Measurements from ENCODE around the gene ISG15.
"Not testable (repeated sequence)": the region's sequence is repeated elsewhere in the genome, so short reads cannot be mapped to it uniquely, and the experiment has no call there.

The ISG15 gene

DNA sequence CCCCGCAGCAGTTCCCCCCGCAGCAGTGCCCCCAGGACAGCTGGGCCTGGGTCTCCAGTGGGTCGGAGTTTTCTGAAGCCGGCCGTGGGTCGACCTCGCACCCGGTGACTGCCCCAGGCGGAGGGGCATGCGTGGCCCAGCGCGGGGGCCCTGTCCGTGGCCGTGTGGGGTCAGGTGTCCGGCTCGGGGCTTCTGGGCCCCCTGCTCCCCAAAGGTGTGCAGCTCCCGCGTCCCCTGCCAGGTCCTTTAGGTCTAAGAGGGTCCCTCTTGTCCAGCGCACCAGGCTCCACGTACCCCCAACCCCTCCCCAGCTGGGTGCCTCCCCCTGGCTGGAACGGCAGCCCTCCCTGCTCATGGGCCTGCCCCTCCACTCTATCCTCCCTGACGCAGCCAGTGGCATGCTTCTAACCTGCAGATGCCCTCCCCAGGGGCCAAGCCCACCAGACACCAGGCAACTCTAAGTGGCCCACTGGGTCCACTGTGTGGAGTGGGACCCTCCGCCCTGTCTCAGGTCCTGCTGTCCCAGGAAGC is 7.5 kb upstream of the ISG15 start:
- no peak for DNase-seq (ENCODE audit: low read depth)
- no peak overlapping the region for H3K4me3 ChIP-seq (ENCODE audit: low read depth, low read length)

- no peak for DNase-seq (ENCODE audit: low read depth)
- no peak overlapping the region for H3K4me3 ChIP-seq (ENCODE audit: low read depth, low read length)
Measured at GRCh38 chr1:1006305-1007159, 6.8 kb upstream of the ISG15 start.

DNA sequence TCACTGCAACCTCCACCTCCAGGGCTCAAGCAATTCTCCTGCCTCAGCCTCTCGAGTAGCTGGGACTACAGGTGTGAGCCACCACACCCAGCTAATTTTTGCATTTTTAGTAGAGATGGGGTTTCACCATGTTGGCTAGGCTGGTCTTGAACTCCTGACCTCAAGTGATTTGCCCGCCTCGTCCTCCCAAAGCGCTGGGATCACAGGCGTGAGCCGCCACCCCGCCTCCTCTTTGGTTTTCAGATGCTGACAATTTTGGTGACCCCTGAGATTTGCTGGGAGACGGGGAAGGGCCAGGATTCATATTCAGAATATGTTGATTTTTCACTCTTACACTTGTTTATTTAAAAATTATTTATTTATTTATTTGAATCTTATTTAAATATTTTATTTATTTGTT is 3.2 kb upstream of the ISG15 start:
- H3K4me3 ChIP-seq (ENCODE audit: low read depth, low read length); DNase-seq (ENCODE audit: low read depth): not testable (repeated sequence)

GRCh38 chr1:1011396-1011949 is 1.8 kb upstream of the ISG15 start:
- H3K4me3 ChIP-seq (ENCODE audit: low read depth, low read length) = no peak overlapping the region
- DNase-seq (ENCODE audit: low read depth) = no peak

DNA sequence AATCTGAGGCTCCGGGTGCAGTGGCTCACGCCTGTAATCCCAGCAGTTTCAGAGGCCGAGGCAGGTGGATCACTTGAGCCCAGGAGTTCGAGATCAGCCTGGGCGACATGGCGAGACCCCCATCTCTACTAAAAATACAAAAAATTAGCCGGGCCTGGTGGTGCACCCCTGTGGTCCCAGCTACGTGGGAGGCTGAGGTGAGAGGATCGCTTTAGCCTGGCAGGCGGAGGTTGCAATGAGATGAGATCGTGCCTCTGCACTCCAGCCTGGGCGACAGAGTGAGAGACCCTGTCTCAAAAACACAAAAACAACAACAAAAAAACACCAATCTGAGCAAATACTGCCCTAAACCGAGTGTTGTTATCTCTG is 577 bp upstream of the ISG15 start:
- DNase-seq (ENCODE audit: low read depth) = not testable (repeated sequence)
- peak overlapping the region; percentile 69 for H3K4me3 ChIP-seq (ENCODE audit: low read depth, low read length)

DNA sequence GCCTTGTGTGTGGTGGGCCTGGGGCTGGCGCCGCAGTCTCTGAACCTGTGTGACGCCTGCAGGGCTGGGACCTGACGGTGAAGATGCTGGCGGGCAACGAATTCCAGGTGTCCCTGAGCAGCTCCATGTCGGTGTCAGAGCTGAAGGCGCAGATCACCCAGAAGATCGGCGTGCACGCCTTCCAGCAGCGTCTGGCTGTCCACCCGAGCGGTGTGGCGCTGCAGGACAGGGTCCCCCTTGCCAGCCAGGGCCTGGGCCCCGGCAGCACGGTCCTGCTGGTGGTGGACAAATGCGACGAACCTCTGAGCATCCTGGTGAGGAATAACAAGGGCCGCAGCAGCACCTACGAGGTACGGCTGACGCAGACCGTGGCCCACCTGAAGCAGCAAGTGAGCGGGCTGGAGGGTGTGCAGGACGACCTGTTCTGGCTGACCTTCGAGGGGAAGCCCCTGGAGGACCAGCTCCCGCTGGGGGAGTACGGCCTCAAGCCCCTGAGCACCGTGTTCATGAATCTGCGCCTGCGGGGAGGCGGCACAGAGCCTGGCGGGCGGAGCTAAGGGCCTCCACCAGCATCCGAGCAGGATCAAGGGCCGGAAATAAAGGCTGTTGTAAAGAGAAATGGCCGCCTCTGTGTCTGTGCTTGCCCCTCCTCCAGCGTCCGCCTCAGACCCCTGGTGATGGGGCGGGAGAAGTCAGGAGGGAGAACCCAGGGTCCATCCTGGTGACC is 788 bp downstream of the ISG15 start:
- peak overlapping the region; percentile 69 for H3K4me3 ChIP-seq (ENCODE audit: low read depth, low read length)
- no peak for DNase-seq (ENCODE audit: low read depth)

DNA sequence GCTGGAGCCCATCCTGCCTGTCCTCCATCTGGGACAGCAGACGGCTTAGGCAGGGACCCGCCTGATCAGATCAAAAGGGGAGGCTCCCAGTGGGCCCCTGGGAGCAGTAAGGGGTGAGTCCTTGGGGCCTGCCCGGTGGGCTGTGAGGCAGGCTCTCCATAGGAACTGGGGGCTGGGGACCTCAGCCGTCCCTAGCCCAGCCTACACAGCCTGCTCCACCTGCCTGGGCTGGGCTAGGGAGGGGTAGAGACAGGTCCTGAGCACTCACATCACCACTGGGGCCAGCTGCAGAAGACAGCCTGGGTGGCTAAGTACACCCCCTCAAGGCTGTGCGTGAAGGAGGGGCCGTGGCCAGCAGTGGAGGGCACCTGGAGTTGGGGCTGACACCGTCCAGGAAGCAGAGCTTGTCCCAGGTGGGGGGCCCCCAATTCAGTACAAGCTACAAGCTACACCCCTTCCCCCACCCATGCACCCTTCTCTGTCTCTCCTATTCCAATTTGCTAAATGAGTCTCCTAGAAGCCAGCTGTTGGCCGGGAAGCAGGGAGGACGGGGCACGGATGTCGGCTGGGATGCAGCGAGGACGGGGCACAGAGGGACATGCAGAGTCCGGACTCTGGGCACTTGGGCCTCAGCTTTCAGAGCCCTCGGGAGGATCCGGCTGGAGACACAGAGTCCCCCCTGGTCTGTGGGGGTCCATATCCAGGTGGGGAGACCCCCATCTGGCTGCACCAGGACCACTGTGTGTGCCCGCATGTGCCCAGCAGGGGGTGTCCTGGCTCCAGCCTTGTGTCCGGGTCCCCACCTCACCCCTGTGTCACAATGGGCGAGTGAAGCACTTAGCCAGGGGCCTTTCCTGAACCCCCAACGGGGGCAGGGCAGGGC is 1.7 kb downstream of the ISG15 start:
- DNase-seq (ENCODE audit: low read depth) = no peak
- peak overlapping the region; percentile 69 for H3K4me3 ChIP-seq (ENCODE audit: low read depth, low read length)

GRCh38 chr1:1017397-1018320 is 4.4 kb downstream of the ISG15 start:
- not testable (repeated sequence) for H3K4me3 ChIP-seq (ENCODE audit: low read depth, low read length); DNase-seq (ENCODE audit: low read depth)

DNA sequence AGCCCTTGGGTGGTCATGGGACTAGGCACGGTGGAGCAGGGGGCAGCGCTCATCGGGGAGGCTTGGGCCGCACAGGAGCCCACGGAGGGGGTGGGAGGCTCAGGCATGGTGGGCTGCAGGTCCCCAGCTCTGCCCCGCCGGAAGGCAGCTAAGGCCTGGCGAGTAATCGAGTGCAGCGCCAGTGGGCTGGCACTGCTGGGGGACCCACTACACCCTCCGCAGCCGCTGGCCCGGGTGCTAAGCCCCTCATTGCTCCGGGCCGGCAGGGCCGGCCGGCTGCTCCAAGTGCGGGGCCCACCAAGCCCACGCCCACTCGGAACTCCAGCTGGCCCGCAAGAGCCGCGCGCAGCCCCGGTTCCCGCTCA is 5.0 kb downstream of the ISG15 start:
- not testable (repeated sequence) for H3K4me3 ChIP-seq (ENCODE audit: low read depth, low read length); DNase-seq (ENCODE audit: low read depth)

GRCh38 chr1:1019122-1019999 is 6.1 kb downstream of the ISG15 start:
- peak overlapping the region; percentile 45 for H3K4me3 ChIP-seq (ENCODE audit: low read depth, low read length)
- DNase-seq (ENCODE audit: low read depth) = no peak

- DNase-seq (ENCODE audit: low read depth) = no peak
- peak within 1 kb of the TSS; percentile 60 for H3K4me3 ChIP-seq (ENCODE audit: low read depth, low read length)
Measured at GRCh38 chr1:1020000-1020404, 6.7 kb downstream of the ISG15 start, which contains the start of gene AGRN. TSS of gene AGRN (plus strand) at chr1:1020120. CDS start at chr1:1020173, 53 bp downstream.

- DNase-seq (ENCODE audit: low read depth) = no peak
- peak overlapping the region; percentile 60 for H3K4me3 ChIP-seq (ENCODE audit: low read depth, low read length)
Measured at GRCh38 chr1:1020415-1021009, 7.2 kb downstream of the ISG15 start.

DNA sequence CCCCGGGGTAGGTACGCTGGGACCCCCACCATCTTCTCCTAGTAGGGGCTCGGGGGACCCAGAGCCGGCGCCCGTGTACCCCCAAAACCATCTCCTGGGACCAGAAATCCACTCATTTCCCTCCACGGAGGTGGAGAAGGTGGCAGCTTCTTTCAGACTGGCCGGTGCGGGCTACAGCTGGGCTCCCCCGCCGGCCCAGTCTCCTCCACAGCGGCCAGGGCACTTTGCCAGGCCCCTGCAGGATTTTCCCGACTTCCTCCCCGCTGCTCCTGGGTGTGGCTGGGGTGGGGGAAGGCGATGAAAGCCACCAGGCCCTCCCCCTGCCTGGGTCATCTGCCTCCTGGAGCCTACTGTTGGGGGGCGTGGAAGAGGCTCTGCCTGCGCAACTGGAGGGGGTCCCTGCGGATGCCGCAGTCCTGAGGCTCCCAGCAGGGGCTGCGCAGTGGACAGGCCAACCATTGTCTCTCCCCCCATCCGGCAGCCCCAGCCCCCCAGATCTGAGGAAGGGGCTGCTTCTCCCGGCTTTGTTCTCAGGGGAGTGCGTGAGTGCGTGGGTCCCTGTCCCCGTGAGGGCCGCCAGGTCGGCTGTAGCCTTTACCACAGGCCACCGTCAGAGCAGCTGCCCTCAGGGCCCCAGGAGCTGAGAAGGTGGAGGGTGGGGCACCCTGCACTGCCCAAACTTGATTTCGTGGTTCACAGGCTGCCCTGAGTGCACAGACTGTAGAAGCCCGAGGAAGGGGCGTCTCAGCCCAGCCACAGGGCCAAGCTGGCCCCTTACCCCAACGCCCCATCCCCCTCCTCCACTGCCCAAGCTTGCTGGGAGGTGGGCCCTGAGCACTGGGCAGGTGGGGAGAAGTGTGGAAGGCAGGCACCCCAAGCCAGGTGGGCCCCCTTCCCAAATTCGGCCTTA is 8.0 kb downstream of the ISG15 start:
- DNase-seq (ENCODE audit: low read depth) = no peak
- peak overlapping the region; percentile 60 for H3K4me3 ChIP-seq (ENCODE audit: low read depth, low read length)

- no peak for DNase-seq (ENCODE audit: low read depth)
- H3K4me3 ChIP-seq (ENCODE audit: low read depth, low read length) = no peak overlapping the region
Measured at GRCh38 chr1:1021920-1022259, 8.6 kb downstream of the ISG15 start.

DNA sequence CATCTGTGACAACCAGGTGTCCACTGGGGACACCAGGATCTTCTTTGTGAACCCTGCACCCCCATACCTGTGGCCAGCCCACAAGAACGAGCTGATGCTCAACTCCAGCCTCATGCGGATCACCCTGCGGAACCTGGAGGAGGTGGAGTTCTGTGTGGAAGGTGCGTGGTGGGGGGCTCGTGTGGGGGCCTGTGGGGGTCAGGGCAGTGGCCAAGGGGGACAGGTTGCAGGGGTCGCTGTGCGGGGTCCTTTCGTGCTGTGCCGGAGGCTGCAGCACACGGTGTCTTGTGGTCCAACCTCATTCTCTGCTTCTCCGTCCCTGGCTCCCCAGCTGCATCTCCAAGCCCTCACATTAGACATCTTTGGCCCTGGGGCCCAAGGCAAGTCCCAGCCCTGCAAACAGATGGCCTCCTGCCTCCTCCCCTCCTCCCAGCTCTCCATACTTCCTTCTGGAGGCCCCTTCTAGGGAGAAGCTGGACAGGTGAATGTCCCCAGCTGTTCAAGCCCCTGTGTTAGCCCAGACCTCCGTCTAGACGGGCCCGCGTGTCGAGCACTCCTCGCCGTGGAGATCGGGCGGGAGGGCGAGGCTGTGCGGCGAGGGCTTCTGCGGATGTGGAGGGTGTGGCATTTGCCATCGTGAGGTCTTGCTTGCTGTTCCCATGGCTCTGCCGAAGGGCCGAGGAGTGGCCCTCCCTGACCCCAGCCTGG is 9.2 kb downstream of the ISG15 start:
- DNase-seq (ENCODE audit: low read depth) = no peak
- no peak overlapping the region for H3K4me3 ChIP-seq (ENCODE audit: low read depth, low read length)

DNA sequence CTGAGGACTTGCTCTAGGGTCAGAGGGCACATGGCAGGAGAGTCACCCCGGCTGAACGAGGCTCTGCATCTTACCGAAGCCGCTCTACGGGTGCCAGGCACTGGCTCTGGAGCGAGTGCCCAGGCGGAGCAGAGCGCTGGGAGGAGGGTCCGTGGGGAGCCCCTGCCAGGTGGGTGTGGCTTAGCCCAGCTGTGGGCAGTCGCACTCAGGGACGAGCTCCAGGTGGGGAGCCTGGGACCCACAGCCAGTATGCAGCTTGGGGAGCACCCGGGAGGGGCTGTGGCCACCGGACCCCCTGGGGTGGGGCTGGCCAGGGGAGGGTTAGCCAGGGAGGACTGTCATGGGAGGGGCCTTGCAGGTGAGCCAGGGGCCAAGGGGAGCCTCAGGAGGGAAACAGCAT is 10.4 kb downstream of the ISG15 start:
- no peak for DNase-seq (ENCODE audit: low read depth)
- H3K4me3 ChIP-seq (ENCODE audit: low read depth, low read length) = no peak overlapping the region

Measured in skeletal muscle cell (primary cell).